Endodermal cell (in vitro differentiated cells): ENCODE results near the gene NOL9. TPM values are rescaled to one million over a fixed set of nuclear protein-coding genes. Genes with fewer than 3 reads are reported as not detected.

Source experiments
- DNase-seq: peaks from one replicate; pipeline ENCODE4 v3.0.0-alpha.2; 2017
- H3K27ac ChIP-seq: 2 replicates; pipeline ENCODE4 v1.5.1; 2013; ENCODE audit warnings: mild to moderate bottlenecking, low read depth, low read length, moderate library complexity
- H3K27me3 ChIP-seq: 2 replicates; pipeline ENCODE4 v1.6.1; 2013; ENCODE audit warnings: mild to moderate bottlenecking, low read length, moderate library complexity; ENCODE audit not compliant: insufficient read depth, control insufficient read depth, poor library complexity, severe bottlenecking
- H3K36me3 ChIP-seq: 2 replicates; pipeline ENCODE4 v1.7.0; 2013; ENCODE audit warnings: mild to moderate bottlenecking, low read length, moderate library complexity; ENCODE audit not compliant: control insufficient read depth, insufficient read depth
- H3K4me1 ChIP-seq: one replicate; pipeline ENCODE4 v1.7.0; 2013; ENCODE audit warnings: low read length; ENCODE audit not compliant: control insufficient read depth, insufficient read depth
- H3K4me3 ChIP-seq: 2 replicates; pipeline ENCODE4 v1.5.1; 2013; ENCODE audit warnings: mild to moderate bottlenecking, low read length, moderate library complexity
- H3K9ac ChIP-seq: 2 replicates; pipeline ENCODE4 v1.6.1; 2013; ENCODE audit warnings: mild to moderate bottlenecking, low read length, moderate library complexity; ENCODE audit not compliant: poor library complexity, severe bottlenecking; ENCODE audit errors: extremely low read depth
- H3K9me3 ChIP-seq: 2 replicates; pipeline ENCODE4 v1.6.1; 2013; ENCODE audit warnings: mild to moderate bottlenecking, low read length, moderate library complexity; ENCODE audit not compliant: control insufficient read depth
- H3K27ac Mint-ChIP-seq: 2 replicates; pipeline ENCODE4 v1.8.0; 2020; ENCODE audit warnings: mixed read lengths
- H3K27me3 Mint-ChIP-seq: 2 replicates; pipeline ENCODE4 v1.8.0; 2021; ENCODE audit warnings: mild to moderate bottlenecking, mixed read lengths; ENCODE audit not compliant: insufficient read depth
- H3K36me3 Mint-ChIP-seq: 2 replicates; pipeline ENCODE4 v1.8.0; 2020; ENCODE audit warnings: low read depth, mixed read lengths
- H3K4me1 Mint-ChIP-seq: 2 replicates; pipeline ENCODE4 v1.8.0; 2020; ENCODE audit warnings: mixed read lengths
- H3K4me3 Mint-ChIP-seq: 2 replicates; pipeline ENCODE4 v1.8.0; 2020; ENCODE audit warnings: mild to moderate bottlenecking, moderate library complexity, mixed read lengths
- H3K9me3 Mint-ChIP-seq: 2 replicates; pipeline ENCODE4 v1.8.0; 2020; ENCODE audit warnings: mild to moderate bottlenecking, mixed read lengths
- CTCF ChIP-seq: fragments of 200-600 bp; sonication (generic); conservative IDR thresholded peaks from 2 replicates; pipeline ENCODE4 v1.5.0; 2021; ENCODE audit warnings: antibody characterized with exemption, mild to moderate bottlenecking
- WGBS, 2 experiments: methylation state at CpG; one replicate each; pipeline versions ENCODE4 v1.1.5 to v1.1.7; 2013; ENCODE audit warnings: missing lambda C conversion rate in 2 of 2, mixed read lengths in 1 of 2; ENCODE audit not compliant: insufficient coverage in 1 of 2, insufficient read length in 1 of 2; 5-methylcytosine and 5-hydroxymethylcytosine counted together
- total RNA-seq, 2 donors: library from RNA; stranded (reverse); fragmentation: NEBNext Ultra II Directional in 1 of 2; extraction: Animal tissue kit (Norgen Biotek cat#: 25700) in 1 of 2; gene quantifications; 2 replicates in 1 of 2; 3 replicates in 1 of 2; pipeline ENCODE4 v1.2.1, GENCODE V29; 2021

Gene NOL9
- total RNA-seq, 2 donors from 2014 or later, result 35.0 to 43.9 TPM

- H3K4me3 Mint-ChIP-seq, result no peak overlapping the region
- no peak for TF ChIP-seq CTCF
- no peaks in the 10 kb centered on the region for H3K9me3 ChIP-seq
Observed at GRCh38 chr1:6526316-6526715, 28.0 kb downstream of the NOL9 start.

GRCh38 chr1:6523566-6523965 is 30.7 kb downstream of the NOL9 start:
- peak; percentile 83 for TF ChIP-seq CTCF
- peak overlapping the region; percentile 64 for H3K27ac Mint-ChIP-seq
- H3K9me3 ChIP-seq, result no peaks in the 10 kb centered on the region
- H3K27me3 Mint-ChIP-seq, result no peaks in the 10 kb centered on the region
- H3K4me3 ChIP-seq, result no peak overlapping the region
- DNase-seq, result peak; percentile 79
- H3K36me3 ChIP-seq, result peaks cover 43% of the 10 kb centered on the region
- H3K36me3 Mint-ChIP-seq, result peaks cover 39% of the 10 kb centered on the region
- no peaks in the 10 kb centered on the region for H3K27me3 ChIP-seq
- H3K4me3 Mint-ChIP-seq, result no peak overlapping the region
- WGBS, 2 experiments, result 39 to 59% methylated on average over 3 to 6 of the region's 6 CpGs
- peaks cover 13% of the 10 kb centered on the region for H3K4me1 Mint-ChIP-seq
- H3K9ac ChIP-seq, result no peak overlapping the region
- H3K9me3 Mint-ChIP-seq, result no peaks in the 10 kb centered on the region
- no peak overlapping the region for H3K27ac ChIP-seq
- peaks cover 3% of the 10 kb centered on the region for H3K4me1 ChIP-seq

More at GRCh38 chr1:6526316-6526715, 28.0 kb downstream of the NOL9 start:
- H3K36me3 Mint-ChIP-seq, result peaks cover 59% of the 10 kb centered on the region
- DNase-seq, result no peak
- Histone ChIP-seq H3K27ac (no peak overlapping the region), H3K4me3 (no peak overlapping the region), H3K36me3 (peaks cover 62% of the 10 kb centered on the region), H3K4me1 (no peaks in the 10 kb centered on the region), H3K9ac (no peak overlapping the region), H3K27me3 (no peaks in the 10 kb centered on the region)
- H3K4me1 Mint-ChIP-seq, result peaks cover 4% of the 10 kb centered on the region
- 87 to 95% methylated on average over 7 to 11 of the region's 11 CpGs for WGBS, 2 experiments
- H3K27ac Mint-ChIP-seq, result no peak overlapping the region
- H3K9me3 Mint-ChIP-seq, result no peaks in the 10 kb centered on the region
- H3K27me3 Mint-ChIP-seq, result no peaks in the 10 kb centered on the region

- H3K4me1 Mint-ChIP-seq, result peaks cover 13% of the 10 kb centered on the region
- H3K27me3 Mint-ChIP-seq, result no peaks in the 10 kb centered on the region
Observed at GRCh38 chr1:6521536-6521935, 32.8 kb downstream of the NOL9 start.

More at GRCh38 chr1:6521536-6521935, 32.8 kb downstream of the NOL9 start:
- Histone ChIP-seq H3K36me3 (peaks cover 31% of the 10 kb centered on the region), H3K9me3 (no peaks in the 10 kb centered on the region), H3K4me1 (peaks cover 3% of the 10 kb centered on the region), H3K9ac (no peak overlapping the region), H3K4me3 (no peak overlapping the region), H3K27ac (no peak overlapping the region), H3K27me3 (no peaks in the 10 kb centered on the region)
- 82 to 95% methylated on average over 4 to 5 of the region's 5 CpGs for whole genome bisulfite sequencing, 2 experiments
- DNase-seq, result peak; percentile 17
- Mint-ChIP-seq H3K4me3 (no peak overlapping the region), H3K27ac (no peak overlapping the region), H3K36me3 (peaks cover 25% of the 10 kb centered on the region), H3K9me3 (no peaks in the 10 kb centered on the region)
- no peak for TF ChIP-seq CTCF
